ENCODE results near the gene TMTC2.

- TF ChIP-seq ZNF274 (IDR thresholded peaks at IDR 0.05; ENCODE audit: low read depth, low read length) (no peak), SUZ12 (IDR thresholded peaks at IDR 0.05; ENCODE audit: extremely low read depth, insufficient read depth, insufficient read length) (no peak), YY1 (IDR thresholded peaks at IDR 0.05; ENCODE audit: insufficient read depth, insufficient read length) (no peak)
Observed at GRCh38 chr12:83149987-83150386, 463.3 kb downstream of the TMTC2 start.
